Thoracic aorta (tissue), 2 donors: Measurements from ENCODE around the gene SPSB4. TPM values are rescaled to one million over a fixed set of nuclear protein-coding genes. Genes with fewer than 3 reads are reported as not detected.

Experiments
- ATAC-seq: fragments of 150-250 bp; one replicate; pipeline ENCODE4 v1.8.0; 2017; ENCODE audit warnings: low read depth; ENCODE audit not compliant: insufficient number of reproducible peaks, low FRiP score
- DNase-seq: peaks from one replicate; pipeline ENCODE4 v3.0.0-alpha.2; 2020; ENCODE audit warnings: low spot score
- H3K27ac ChIP-seq, 2 donors: fragments of 200-600 bp; sonication (generic); 1 replicate in 1 of 2; 2 replicates in 1 of 2; pipeline ENCODE4 v1.5.1; 2016; ENCODE audit warnings: mild to moderate bottlenecking in 2 of 2, moderate library complexity in 2 of 2
- H3K27me3 ChIP-seq: fragments of 200-600 bp; sonication (generic); replicated peaks from 2 replicates; pipeline ENCODE4 v1.6.0; 2016; ENCODE audit warnings: mild to moderate bottlenecking; ENCODE audit not compliant: insufficient read depth
- H3K36me3 ChIP-seq: fragments of 200-600 bp; sonication (generic); one replicate; pipeline ENCODE4 v1.5.1; 2016
- H3K4me1 ChIP-seq, 2 donors: fragments of 200-600 bp; sonication (generic); 1 replicate in 1 of 2; 2 replicates in 1 of 2; pipeline versions ENCODE4 v1.5.1 to v1.6.0; 2016; ENCODE audit warnings: low read depth in 2 of 2, mild to moderate bottlenecking in 1 of 2; ENCODE audit not compliant: control insufficient read depth in 1 of 2
- H3K4me3 ChIP-seq: fragments of 200-600 bp; sonication (generic); 2 replicates; pipeline ENCODE4 v1.5.1; 2016; ENCODE audit warnings: mild to moderate bottlenecking
- H3K9me3 ChIP-seq: fragments of 200-600 bp; sonication (generic); 2 replicates; pipeline ENCODE4 v1.5.1; 2016
- CTCF ChIP-seq: fragments of 200-600 bp; sonication (generic); IDR thresholded peaks from one replicate; pipeline ENCODE4 v1.5.1; 2019; ENCODE audit warnings: antibody characterized with exemption
- total RNA-seq, 2 donors: library from RNA; depleted of rRNA; stranded (reverse); fragments of >200 nt; gene quantifications; one replicate each; pipeline versions ENCODE4 v1.1.0 to v1.2.3, GENCODE V29; 2016

The SPSB4 gene
- total RNA-seq, 2 donors from 2014 or later = 0.41 to 1.1 TPM

DNA sequence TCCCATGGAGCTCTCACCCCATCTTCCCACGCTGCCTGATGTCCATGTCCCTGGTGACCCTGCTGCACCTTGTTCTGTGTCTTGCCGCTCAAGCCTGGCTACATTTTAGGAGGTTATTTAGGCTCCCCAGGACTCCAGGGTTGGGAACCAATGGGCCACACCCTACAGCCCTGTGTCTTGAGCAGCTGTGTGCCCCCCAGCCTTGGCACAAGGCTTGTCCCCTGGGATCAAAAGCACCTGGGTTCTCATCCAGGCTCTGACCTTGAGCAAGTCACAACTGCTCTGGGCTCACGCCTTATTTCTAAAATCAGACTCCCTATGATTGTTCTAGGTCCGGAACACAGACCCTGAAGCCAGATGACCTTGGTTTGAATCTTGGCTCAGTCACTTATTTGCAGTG is 14.1 kb downstream of the SPSB4 start:
- no peak overlapping the region for H3K4me3 ChIP-seq
- DNase-seq (no peak), ATAC-seq (no peak)

GRCh38 chr3:141065841-141066805 is 15.0 kb downstream of the SPSB4 start:
- Histone ChIP-seq H3K4me1 (peaks cover 0 to 8% of the 10 kb centered on the region in 2 donors), H3K27me3 (no peaks in the 10 kb centered on the region), H3K4me3 (no peak overlapping the region), H3K36me3 (no peaks in the 10 kb centered on the region), H3K9me3 (no peaks in the 10 kb centered on the region), H3K27ac (no peak overlapping the region)
- DNase-seq (no peak), ATAC-seq (no peak)
- TF ChIP-seq CTCF = no peak

More for the DNA sequence above, 14.1 kb downstream of the SPSB4 start:
- H3K27ac ChIP-seq = no peak overlapping the region
- no peaks in the 10 kb centered on the region for H3K9me3 ChIP-seq
- no peaks in the 10 kb centered on the region for H3K27me3 ChIP-seq
- peaks cover 0 to 8% of the 10 kb centered on the region in 2 donors for H3K4me1 ChIP-seq
- no peaks in the 10 kb centered on the region for H3K36me3 ChIP-seq
- no peak for TF ChIP-seq CTCF

DNA sequence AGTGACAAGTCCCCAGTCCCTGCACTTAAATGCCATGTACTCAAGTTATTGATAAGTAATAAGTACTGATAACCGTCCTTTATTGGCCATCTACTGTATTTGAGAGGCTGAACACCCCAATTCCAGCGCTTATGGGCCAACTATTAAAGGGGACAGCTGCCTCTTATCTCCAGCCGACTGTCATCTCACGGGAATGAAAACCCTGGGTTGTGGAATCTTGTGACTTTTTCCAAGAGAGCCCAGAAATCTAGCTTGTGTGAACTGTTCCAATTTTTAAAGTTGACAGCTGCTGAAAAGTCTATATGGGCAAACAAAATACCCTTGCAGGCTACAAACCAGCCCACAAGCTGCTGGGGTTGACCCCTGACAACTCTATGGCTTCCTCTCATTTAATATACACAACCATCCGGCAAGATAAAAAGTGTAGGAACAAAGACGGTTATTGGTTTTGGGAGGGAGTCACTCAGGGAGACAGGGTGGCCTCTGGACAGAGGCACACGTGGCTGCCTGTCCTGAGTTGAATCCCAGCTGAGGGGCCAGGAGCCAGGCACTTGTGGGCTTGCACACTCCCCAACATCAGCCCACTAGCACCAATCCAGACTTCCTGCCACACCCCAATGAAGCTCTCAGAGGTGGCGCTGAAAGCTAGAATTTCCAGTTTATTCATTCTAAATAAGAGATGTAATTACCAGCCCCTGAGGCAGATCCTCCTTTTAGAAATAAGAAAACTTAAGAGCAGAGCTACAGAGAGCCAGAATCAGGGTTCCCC is 16.2 kb downstream of the SPSB4 start:
- TF ChIP-seq CTCF = no peak

GRCh38 chr3:141070229-141070628 is 19.1 kb downstream of the SPSB4 start:
- no peaks in the 10 kb centered on the region for H3K9me3 ChIP-seq
- no peaks in the 10 kb centered on the region for H3K27me3 ChIP-seq
- H3K4me1 ChIP-seq = no peaks in the 10 kb centered on the region
- ATAC-seq (no peak), DNase-seq (no peak)
- no peaks in the 10 kb centered on the region for H3K36me3 ChIP-seq
- H3K27ac ChIP-seq = no peak overlapping the region
- no peak overlapping the region for H3K4me3 ChIP-seq
- TF ChIP-seq CTCF = no peak

More for the DNA sequence above, 16.2 kb downstream of the SPSB4 start:
- H3K36me3 ChIP-seq = no peaks in the 10 kb centered on the region
- DNase-seq (no peak), ATAC-seq (no peak)
- no peaks in the 10 kb centered on the region for H3K27me3 ChIP-seq
- H3K9me3 ChIP-seq = no peaks in the 10 kb centered on the region
- H3K4me3 ChIP-seq = no peak overlapping the region
- peaks cover 0 to 8% of the 10 kb centered on the region in 2 donors for H3K4me1 ChIP-seq
- no peak overlapping the region for H3K27ac ChIP-seq
